Islet of Langerhans (tissue), 1 donor: ENCODE measurements around the gene ITGA2B.
"Not testable (repeated sequence)": the region's sequence is repeated elsewhere in the genome, so short reads cannot be mapped to it uniquely, and the experiment has no call there.

ENCODE experiments used
- FAIRE-seq: peaks from one replicate; lab custom pipeline; 2011; peaks lifted over from hg19 to GRCh38; lab: Jason Lieb, UNC

ITGA2B gene

DNA sequence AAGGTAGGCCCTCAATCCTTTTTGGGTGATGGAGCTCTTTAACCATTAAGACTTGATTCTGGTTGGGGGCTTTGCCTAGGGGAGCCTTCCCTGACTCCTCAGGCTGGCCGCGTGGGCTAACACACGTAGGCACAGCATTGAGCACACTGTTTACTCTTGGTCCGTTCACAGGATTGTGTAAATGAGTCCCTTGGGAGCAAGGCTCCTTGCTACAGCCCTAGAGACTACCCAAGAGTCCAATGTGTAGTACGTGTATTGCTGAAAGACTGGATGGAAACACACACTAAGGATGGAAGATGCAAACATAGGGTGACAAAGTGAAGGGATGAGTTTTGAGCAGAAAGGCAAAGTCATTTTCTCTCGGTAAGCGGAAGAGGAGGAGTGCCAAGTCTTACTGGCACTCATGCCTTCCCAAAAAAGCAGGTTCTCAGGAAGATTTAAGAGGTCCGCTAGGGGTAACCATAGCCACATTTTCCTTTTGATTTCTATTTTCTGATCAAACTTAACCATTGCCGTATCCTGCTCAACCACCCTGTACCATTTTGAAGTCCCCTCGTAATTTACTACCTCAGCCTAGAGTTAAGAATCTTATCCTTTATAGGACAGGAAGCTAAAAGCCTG is 911 bp upstream of the ITGA2B start:
- FAIRE-seq, result no peak

DNA sequence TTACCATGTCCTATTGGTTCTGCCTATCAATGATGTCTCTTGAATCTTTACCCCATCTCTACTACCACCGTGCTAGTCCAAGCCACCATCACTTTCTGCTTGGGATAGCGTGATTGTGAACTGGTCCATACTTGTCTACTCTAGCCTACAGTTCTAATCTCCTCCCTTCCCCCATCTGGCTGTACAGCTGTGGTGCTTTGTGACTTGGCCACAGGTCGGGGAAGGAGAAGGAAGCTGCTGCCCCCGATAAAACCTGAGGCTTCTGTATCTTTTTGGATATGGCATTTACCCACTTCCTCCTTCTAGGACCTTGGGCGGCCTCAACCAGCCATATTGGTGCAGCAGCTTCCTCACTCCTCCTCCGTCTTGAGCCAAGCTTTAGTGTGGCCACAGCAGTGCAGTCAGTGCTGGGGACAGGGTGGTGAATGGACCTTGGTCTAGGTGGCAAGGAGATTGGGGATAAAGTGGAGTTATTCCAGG is 314 bp upstream of the ITGA2B start:
- no peak for FAIRE-seq

DNA sequence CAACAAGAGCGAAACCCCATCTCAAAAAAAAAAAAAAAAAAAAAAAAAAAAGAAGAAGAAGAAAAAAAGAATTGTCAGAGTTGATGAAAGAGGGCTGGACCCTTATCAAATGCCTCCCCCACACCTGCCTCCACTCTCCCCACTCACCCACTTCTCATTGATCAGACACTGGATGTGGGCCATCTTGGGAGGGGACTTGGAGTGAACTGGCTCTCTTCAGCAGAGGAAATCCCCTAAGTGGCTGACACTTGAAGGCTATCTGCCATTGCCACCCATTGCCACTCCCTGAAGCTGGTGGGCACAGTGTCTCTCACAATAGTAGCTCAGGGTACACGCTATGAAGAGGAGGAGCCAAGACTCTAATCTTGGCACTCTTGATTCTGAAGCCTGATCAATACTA is 1.6 kb downstream of the ITGA2B start:
- FAIRE-seq, result no peak

DNA sequence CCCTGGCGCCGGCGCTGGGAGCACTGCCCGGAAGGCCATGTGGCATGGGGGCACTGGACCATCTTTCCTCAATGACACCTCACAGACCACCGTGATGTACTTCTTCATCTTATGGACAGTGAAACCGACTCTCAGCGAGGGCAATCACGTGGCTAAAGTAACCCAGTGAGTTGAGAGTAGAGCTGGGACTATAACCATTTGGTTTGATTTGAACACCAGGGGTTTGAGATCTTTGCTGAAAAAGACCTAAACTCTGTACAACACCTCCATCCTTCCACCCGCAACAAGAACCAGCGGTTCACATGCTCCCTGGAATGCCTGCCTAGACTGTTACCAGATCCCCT is 3.3 kb downstream of the ITGA2B start:
- FAIRE-seq, result no peak

DNA sequence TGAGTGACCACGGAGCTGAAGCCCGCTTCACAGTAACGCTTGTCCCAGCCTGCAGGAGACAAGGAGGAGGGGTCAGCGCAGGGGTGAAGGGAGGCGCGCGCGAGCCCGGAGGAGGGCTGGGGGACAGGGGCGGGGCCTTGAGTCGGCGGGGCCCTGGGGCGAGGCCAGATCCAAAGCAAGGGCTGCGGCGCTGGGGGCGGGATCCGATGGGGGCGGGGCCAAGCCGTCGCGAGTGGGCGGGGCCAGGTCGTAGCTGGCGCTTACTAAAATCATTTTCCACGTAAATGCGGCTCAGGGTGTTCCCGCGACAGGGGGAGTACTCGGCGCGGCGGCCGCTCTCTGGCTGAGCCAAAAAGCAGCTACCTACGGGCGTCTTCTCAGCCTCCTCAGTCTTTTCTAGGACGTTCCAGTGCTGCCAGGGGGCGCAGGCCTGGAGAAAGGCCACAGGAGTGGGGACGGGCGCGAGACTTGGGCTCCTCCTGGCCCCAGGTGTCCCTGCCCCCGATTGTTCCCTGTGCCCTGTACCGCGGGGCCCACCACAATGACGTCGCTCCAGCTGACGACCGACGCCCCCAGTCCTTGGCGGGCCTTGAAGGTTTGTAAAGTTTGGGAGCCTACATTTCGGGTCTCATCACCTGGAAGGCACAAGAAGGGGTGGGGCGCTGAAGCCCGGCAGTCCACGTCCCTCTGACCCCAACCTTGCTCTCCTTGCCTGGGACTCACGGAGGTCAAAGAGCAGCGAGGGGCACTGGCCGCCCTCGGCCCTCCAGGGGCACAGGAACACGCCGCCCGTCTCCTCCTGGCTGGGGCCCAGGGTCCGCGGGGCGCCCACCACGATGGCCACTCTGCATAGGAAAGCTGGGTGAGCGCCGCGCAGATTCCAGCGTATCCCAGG is 3.9 kb downstream of the ITGA2B start:
- no peak for FAIRE-seq

DNA sequence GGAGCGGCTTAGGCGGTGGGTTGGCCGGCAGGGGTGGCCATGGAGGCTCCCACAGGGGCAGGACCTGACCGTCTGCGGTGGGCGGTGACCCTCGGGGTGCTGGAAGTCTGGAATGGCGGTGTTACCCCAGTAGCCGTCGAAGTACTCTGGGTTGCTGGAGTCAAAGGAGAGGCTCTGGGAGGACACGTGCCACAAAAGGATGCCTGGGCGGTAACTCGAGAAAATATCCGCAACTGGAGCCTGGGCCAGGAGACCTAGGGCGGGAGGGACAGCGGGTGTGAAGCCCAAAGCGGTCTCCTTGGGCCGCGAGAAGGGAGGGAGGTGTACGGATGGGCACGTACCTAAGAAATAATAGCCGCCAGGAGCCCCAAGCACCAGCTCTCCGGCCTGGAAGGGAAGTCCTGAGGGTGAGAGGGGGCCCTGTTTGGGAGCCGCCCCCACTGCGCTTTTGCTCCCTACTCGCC is 4.6 kb downstream of the ITGA2B start:
- no peak for FAIRE-seq

DNA sequence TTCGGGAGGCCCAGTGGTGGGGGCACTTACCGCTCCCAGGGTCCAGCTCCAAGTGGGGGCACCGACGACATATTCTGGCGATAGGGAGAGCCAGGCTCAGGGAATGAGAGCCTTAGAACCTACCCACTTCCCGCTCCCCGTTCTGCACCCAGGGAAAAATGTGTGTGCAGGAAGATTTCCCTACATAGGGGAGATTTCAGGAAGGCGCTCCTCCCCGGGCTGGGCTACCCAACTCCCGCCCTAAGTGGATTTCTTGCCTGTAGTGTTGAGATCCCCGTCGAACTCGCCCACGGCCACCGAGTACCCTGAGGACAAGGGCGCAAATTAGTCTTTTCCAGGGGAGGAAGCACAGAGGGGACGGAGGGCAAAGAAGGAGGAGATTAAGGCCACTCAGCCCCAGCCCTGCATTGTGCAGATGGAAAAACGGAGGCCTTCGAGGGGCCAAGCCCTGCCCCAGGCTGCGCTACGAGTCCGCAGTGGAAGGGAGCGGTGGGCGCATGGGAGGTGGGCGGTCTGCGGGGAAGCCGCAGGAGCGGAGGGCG is 5.1 kb downstream of the ITGA2B start:
- FAIRE-seq, result no peak

DNA sequence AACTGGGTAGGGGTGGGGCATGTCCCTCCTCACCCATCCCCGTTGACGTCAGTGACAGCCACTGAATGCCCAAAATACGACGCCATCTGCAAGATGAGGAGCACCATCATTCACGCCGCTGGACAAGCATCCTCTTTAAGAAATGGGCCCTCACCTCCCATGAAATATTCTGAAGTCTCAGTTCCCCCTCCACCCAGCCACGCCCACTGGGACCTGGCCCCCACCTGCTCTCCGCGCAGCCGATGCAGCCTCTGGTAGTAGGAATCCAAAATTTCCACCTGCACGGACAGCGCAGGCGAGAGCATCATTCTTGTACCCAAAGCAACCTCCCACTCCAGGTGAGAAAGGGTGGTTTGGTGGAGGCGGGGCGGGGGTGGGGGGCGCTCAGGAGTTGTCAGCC is 5.6 kb downstream of the ITGA2B start:
- no peak for FAIRE-seq

DNA sequence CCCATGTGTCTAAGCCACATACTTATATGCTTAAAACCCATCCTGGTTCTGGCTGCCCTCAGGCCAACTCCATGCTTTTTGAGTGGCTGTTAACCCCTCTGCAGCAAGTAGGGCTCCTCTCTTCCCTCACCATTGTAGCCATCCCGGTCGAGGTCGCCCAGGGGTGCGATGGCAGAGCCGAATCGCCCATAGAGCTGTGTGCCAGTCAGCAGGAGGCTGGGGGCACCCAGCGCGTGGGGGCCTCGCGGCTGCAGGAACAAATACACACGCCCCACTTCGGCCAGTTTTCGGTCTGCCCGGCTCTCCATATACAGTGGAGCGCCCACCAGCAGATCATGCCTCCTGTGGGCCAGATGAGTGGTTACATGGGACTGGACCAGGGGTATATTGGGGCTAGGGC is 6.1 kb downstream of the ITGA2B start:
- no peak for FAIRE-seq

DNA sequence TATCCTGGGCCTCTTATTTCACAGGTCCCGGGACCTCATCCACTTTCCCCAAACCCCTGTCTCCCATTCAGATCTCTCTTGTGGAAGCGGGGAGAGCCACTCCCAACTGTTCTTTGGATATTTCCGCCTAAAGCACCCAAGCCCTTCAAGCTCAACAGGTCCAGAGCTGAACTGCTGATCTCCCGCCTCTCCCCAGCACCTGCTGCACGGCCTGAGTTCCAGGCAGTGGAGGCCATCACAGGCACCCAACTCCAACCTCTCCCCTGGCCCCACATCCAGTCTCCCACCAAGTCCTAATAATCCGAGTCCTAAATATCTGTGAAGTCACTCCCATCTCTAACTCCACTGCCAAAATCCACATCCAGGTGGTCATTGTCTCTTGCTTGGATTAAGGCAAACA is 6.5 kb downstream of the ITGA2B start:
- FAIRE-seq, result no peak

DNA sequence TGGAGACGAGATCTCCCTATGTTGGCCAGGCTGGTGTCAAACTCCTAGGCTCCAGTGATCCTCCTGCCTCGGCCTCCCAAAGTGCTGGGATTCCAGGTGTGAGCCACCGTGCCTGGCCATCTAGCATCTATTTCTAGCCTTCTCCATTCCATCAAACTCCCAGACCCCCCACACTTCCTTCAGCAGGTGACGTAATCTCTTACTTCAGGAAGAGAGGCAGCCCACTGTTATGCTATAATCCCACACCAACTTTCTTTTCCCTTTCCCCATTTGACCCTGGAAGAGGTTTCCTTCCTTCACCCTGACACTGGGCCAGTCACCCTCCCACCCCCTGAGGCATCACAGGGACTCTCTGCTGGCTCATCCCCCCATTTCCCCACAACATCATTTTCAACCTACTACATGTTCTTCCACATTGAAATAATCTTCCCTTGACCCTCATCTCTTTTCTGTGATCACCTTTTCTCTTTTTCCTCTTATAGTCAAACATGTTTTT is 7.6 kb downstream of the ITGA2B start:
- no peak for FAIRE-seq

DNA sequence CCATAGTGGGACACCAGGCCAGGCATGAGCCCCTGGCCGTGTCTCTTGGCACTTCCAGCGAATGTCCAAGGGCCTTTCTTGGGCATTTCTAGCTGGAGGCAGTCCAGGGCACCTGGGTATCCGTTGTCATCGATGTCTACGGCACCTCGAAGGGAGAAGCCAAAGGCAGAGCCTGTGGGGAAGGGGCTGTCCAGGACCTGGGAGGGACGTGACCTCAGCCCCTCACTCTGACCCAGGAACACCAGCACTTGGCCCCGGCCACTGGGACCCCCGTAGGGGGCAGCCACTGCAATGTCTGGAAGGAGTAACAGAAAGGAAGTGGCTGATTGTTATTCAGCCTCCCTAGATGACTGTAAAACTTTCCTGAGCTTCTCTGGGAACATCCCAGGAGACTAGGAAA is 8.7 kb downstream of the ITGA2B start:
- no peak for FAIRE-seq

DNA sequence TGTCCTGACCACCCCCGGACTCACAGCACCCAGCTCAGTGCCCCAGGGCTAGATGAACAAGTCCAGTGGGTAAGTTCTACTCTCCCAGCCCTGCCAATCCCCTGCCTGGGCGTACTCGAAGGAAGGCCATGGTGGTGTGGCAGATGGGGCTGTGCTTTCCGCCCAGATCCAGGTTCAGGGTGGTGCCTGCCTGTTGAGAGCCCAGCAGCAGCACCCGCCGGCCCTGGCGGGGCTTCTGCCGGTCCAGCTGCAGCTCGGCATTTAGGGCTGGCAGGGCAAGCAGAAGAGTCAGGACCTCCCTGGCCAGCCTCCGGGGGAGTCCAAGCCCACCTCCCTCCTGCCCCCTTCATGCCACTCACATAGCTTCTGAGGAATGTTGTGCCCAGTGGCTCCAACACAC is 9.6 kb downstream of the ITGA2B start:
- no peak for FAIRE-seq

DNA sequence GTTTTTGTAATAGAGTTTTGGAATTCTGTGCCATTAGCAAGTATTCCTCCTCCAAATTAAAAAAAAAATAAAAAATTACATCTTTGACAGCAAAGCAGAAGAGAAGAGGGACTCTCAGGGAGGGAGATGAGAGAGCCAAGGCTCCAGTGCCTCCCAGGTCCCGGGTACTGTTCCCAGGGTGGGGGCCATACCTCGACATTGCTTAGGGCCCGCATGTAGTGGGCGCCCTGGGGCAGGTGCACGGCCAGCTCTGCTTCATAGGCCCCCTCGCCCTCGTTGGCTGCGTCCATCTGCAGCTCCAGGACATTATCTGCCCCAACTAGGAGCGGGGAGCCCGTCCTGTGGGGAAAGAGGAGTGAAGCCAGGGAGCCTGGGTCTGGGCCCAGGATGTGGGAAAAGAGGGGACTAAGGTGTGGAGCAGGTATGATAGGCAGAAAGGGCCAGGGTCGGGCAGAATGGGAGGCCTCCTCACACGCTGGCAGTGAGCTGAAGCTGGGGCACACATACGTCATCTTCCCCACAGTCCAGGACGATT is 11.2 kb downstream of the ITGA2B start:
- no peak for FAIRE-seq

DNA sequence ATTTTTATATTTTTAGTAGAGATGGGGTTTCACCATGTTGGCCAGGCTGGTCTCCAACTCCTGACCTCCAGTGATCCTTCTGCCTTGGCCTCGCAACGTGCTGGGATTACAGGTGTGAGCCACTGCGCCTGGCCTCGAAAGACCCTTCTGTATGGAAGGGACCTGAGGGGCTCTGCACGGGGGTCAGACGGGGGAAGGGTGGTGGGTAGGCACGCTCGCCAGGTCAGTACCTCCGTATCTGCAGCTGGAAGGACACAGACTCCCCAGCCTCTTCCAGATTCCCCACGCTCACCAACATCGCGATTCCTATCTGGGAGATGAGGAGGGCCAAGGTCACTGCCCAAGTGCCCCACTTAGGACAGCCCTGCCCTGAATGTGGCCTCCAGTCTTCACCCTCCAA is 12.7 kb downstream of the ITGA2B start:
- no peak for FAIRE-seq

DNA sequence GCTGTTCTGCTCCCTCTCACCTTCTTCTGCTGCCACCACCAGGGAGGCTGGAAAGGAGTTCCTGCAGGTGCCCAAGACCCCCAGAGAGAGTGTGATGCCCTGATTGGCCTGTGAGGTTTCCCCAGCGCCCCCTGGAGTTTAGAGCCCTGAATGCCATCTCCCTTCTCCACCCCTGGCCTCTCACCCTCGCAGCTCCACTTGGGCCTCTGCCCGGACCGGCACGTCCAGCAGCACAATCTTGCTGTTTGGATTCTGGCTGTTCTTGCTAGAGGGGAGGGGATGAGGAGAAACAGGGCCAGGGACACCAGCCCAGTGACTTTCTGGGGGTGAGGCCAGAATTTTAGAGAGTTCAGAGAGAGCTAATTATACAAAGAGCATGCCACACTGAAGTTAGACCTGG is 13.3 kb downstream of the ITGA2B start:
- no peak for FAIRE-seq

DNA sequence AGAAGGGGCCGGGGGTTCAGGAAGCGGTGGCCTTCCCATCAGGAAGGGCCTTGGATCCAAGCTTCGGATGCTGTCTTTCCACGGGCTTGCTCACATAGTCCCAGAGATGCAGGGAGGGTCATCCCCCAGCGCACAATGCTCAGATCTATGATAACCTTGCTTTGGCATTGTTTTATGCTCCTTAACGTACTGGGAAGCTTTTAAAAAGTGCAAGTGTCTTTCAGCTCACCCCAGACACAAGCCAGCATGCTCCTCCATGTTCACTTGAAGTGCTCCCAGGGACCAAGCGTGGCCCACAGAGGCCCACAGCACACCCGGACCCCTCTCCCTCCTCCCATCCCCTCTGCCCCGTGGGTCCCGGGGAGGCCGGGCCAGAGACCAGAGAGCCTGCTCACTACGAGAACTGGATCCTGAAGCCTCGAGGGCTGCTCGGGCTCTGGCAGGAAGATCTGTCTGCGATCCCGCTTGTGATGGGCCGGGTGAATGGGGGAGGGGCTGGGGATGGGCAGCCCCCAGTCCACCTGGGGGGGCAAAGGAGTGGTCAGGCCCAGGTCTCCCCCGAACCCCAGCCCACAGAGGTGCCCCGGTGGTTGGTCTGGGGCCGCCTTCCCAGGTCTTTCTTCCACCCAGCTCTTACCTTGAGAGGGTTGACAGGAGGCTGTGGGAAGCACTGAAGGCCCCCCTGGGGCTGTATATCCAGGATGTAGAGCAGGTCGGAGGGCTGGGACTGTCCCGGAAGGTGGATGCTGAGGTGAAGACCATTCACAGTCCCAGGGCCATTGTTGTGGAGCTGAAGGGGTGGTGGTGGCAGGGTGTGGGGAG is 14.0 kb downstream of the ITGA2B start:
- no peak for FAIRE-seq

DNA sequence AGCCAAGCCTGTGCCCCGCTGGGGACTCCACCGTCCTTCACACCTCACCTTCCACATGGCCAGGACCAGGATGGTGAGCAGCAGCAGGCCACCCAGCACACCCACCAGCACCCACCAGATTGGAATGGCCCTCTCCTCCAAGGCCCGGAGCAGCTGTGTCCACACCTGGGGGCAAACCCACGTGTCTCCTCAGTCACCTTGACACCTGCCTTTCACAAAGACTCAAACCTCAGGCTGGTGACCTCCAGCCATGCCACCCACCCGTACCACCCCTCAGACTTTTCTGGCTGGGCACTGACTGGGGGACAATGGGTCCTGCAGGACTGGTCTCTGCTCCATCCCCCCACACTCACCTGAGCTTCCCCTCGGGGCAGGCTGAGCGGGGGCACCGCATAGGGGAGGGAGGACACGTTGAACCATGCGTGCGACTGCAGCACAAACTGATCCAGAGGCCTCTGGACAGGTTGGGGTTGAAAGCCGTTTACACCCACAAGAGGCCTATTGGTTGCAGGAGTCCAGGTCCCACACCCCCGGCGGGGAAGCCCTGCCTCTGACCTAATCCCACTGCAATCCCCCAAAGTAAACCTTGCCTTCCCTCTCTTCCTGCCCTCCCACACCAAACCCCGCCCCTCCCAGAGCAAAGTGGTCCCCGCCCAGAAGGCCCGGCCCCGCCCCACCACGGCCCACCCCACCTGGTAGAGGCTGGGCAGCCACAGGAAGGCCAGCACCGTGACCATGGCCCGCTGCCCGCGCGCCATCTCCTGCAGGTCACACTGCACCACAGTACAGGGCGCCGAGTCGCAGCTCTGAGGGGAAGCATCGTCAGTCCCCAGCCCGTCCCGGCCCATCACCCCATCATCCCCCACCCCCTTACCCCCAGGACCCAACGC is 14.9 kb downstream of the ITGA2B start:
- FAIRE-seq, result no peak

DNA sequence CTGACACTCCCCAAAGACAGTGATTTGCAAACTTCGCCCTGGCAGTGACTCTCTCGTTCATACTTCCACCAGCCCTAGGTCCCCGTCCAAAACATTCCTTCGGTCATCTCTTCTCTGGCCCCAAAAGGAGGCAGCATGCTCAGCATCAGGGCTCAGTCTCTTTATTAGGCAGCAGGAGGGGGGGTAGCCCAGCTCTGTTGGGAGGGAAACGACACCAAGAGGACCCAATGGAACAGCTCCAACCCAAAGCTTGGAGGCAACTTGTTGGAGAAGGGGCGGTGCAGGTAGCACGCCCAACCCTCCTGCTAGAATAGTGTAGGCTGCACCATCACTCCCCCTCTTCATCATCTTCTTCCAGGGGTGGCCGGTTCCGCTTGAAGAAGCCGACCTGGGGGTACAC is 17.4 kb downstream of the ITGA2B start:
- no peak for FAIRE-seq

DNA sequence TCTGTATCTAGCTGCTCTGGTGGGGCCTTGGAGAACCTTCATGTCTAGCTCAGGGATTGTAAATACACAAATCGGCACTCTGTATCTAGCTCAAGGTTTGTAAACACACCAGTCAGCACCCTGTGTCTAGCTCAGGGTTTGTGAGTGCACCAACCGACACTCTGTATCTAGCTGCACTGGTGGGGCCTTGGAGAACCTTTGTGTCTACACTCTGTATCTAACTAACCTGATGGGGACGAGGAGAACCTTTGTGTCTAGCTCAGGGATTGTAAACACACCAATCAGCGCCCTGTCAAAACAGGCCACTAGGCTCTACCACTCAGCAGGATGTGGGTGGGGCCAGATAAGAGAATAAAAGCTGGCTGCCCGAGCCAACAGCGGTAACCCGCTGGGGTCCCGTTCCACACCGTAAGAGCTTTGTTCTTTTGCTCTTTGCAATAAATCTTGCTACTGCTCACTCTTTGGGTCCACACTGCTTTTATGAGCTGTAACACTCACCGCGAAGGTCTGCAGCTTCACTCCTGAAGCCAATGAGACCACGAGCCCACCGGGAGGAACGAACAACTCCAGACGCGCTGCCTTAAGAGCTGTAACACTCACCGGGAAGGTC is 19.9 kb downstream of the ITGA2B start:
- FAIRE-seq, result not testable (repeated sequence)
